ENCODE results near the gene SOBP. TPM values are rescaled to one million over a fixed set of nuclear protein-coding genes. Genes with fewer than 3 reads are reported as not detected.

SOBP gene
- total RNA-seq (2014; rRNA removed; shearing (Covaris generic)) = 0.31 and 1.4 TPM in 2 replicates

GRCh38 chr6:107489636-107490565 is at the start of gene SOBP:
Gene SOBP, plus strand, starts transcription at chr6:107490117. Its CDS starts 500 bp downstream, at chr6:107490617.
- DNase-seq (ENCODE audit: low read depth in 1 of 2, low spot score in 2 of 2) = peak; percentile 49 to 53
- Histone ChIP-seq H3K27ac (no peak within 1 kb of the TSS), H3K9me3 (replicated peaks) (no peaks in the 10 kb centered on the region), H3K4me3 (peak within 1 kb of the TSS; percentile 49), H3K36me3 (no peaks in the 10 kb centered on the region), H3K27me3 (replicated peaks) (peaks cover 67% of the 10 kb centered on the region), H3K4me1 (replicated peaks) (peaks cover 28% of the 10 kb centered on the region)

- Histone ChIP-seq H3K4me1 (replicated peaks) (peaks cover 6% of the 10 kb centered on the region), H3K4me3 (no peak overlapping the region), H3K27ac (no peak overlapping the region), H3K36me3 (no peaks in the 10 kb centered on the region), H3K27me3 (replicated peaks) (no peaks in the 10 kb centered on the region), H3K9me3 (replicated peaks) (no peaks in the 10 kb centered on the region)
- no peak for DNase-seq (ENCODE audit: low read depth in 1 of 2, low spot score in 2 of 2)
Measured at GRCh38 chr6:107440936-107441335, 49.0 kb upstream of the SOBP start.

GRCh38 chr6:107441682-107442081 is 48.2 kb upstream of the SOBP start:
- no peaks in the 10 kb centered on the region for H3K27me3 ChIP-seq (replicated peaks)
- H3K4me3 ChIP-seq = no peak overlapping the region
- no peak overlapping the region for H3K27ac ChIP-seq
- H3K9me3 ChIP-seq (replicated peaks) = no peaks in the 10 kb centered on the region
- H3K36me3 ChIP-seq = no peaks in the 10 kb centered on the region
- peaks cover 6% of the 10 kb centered on the region for H3K4me1 ChIP-seq (replicated peaks)
- DNase-seq (ENCODE audit: low read depth in 1 of 2, low spot score in 2 of 2) = no peak

- DNase-seq (ENCODE audit: low read depth in 1 of 2, low spot score in 2 of 2) = no peak
- peaks cover 3% of the 10 kb centered on the region; the same call in 1 of the 2 replicates for H3K9me3 ChIP-seq (replicated peaks)
- H3K27me3 ChIP-seq (replicated peaks) = no peaks in the 10 kb centered on the region
- peaks cover 6% of the 10 kb centered on the region for H3K4me1 ChIP-seq (replicated peaks)
- no peak overlapping the region for H3K27ac ChIP-seq
- H3K36me3 ChIP-seq = no peaks in the 10 kb centered on the region
- H3K4me3 ChIP-seq = no peak overlapping the region
Measured at GRCh38 chr6:107442938-107443607, 46.8 kb upstream of the SOBP start.

GRCh38 chr6:107443608-107444267 is 46.2 kb upstream of the SOBP start:
- Histone ChIP-seq H3K4me3 (no peak overlapping the region), H3K9me3 (replicated peaks) (peaks cover 3% of the 10 kb centered on the region; the same call in 1 of the 2 replicates), H3K27me3 (replicated peaks) (no peaks in the 10 kb centered on the region), H3K4me1 (replicated peaks) (peaks cover 6% of the 10 kb centered on the region), H3K27ac (no peak overlapping the region), H3K36me3 (no peaks in the 10 kb centered on the region)
- DNase-seq (ENCODE audit: low read depth in 1 of 2, low spot score in 2 of 2) = peak in 1 of 2 experiments; percentile 5

- DNase-seq (ENCODE audit: low read depth in 1 of 2, low spot score in 2 of 2) = no peak
- H3K36me3 ChIP-seq = no peaks in the 10 kb centered on the region
- no peaks in the 10 kb centered on the region for H3K27me3 ChIP-seq (replicated peaks)
- peaks cover 3% of the 10 kb centered on the region; the same call in 1 of the 2 replicates for H3K9me3 ChIP-seq (replicated peaks)
- H3K27ac ChIP-seq = no peak overlapping the region
- H3K4me1 ChIP-seq (replicated peaks) = peaks cover 6% of the 10 kb centered on the region
- H3K4me3 ChIP-seq = no peak overlapping the region
Measured at GRCh38 chr6:107444277-107444676, 45.6 kb upstream of the SOBP start.

GRCh38 chr6:107447663-107448216 is 42.2 kb upstream of the SOBP start:
- H3K27ac ChIP-seq = no peak overlapping the region
- no peaks in the 10 kb centered on the region for H3K36me3 ChIP-seq
- no peak for DNase-seq (ENCODE audit: low read depth in 1 of 2, low spot score in 2 of 2)
- no peak overlapping the region for H3K4me3 ChIP-seq
- peaks cover 3% of the 10 kb centered on the region; the same call in 1 of the 2 replicates for H3K9me3 ChIP-seq (replicated peaks)
- H3K4me1 ChIP-seq (replicated peaks) = peaks cover 6% of the 10 kb centered on the region
- no peaks in the 10 kb centered on the region for H3K27me3 ChIP-seq (replicated peaks)

- no peaks in the 10 kb centered on the region for H3K36me3 ChIP-seq
- H3K9me3 ChIP-seq (replicated peaks) = peaks cover 3% of the 10 kb centered on the region; the same call in 1 of the 2 replicates
- H3K27ac ChIP-seq = no peak overlapping the region
- DNase-seq (ENCODE audit: low read depth in 1 of 2, low spot score in 2 of 2) = no peak
- H3K4me1 ChIP-seq (replicated peaks) = peaks cover 1% of the 10 kb centered on the region
- no peaks in the 10 kb centered on the region for H3K27me3 ChIP-seq (replicated peaks)
- H3K4me3 ChIP-seq = no peak overlapping the region
Measured at GRCh38 chr6:107448776-107449175, 41.1 kb upstream of the SOBP start.

GRCh38 chr6:107458672-107459282 is 31.1 kb upstream of the SOBP start:
- no peaks in the 10 kb centered on the region; the same call in 1 of the 2 replicates for H3K9me3 ChIP-seq (replicated peaks)
- H3K4me1 ChIP-seq (replicated peaks) = peaks cover 7% of the 10 kb centered on the region
- peak overlapping the region; percentile 68 for H3K4me3 ChIP-seq
- no peaks in the 10 kb centered on the region for H3K27me3 ChIP-seq (replicated peaks)
- peak overlapping the region; percentile 25; the same call in 1 of the 2 replicates for H3K27ac ChIP-seq
- 0 out of 2 replicates have a peak, but pooled peaks cover 3% of the 10 kb centered on the region for H3K36me3 ChIP-seq
- DNase-seq (ENCODE audit: low read depth in 1 of 2, low spot score in 2 of 2) = no peak

- DNase-seq (ENCODE audit: low read depth in 1 of 2, low spot score in 2 of 2) = peak; percentile 91 to 98
- Histone ChIP-seq H3K36me3 (0 out of 2 replicates have a peak, but pooled peaks cover 3% of the 10 kb centered on the region), H3K27me3 (replicated peaks) (no peaks in the 10 kb centered on the region), H3K4me3 (peak within 1 kb of the TSS; percentile 68), H3K4me1 (replicated peaks) (peaks cover 7% of the 10 kb centered on the region), H3K9me3 (replicated peaks) (no peaks in the 10 kb centered on the region; the same call in 1 of the 2 replicates), H3K27ac (peak within 1 kb of the TSS; percentile 25; the same call in 1 of the 2 replicates)
Measured at GRCh38 chr6:107459283-107460082, 30.4 kb upstream of the SOBP start, which contains the start of gene PDSS2. Gene PDSS2, minus strand, starts transcription at chr6:107459564. Its CDS starts 279 bp downstream, at chr6:107459285.

- Histone ChIP-seq H3K36me3 (0 out of 2 replicates have a peak, but pooled peaks cover 3% of the 10 kb centered on the region), H3K27ac (no peak overlapping the region), H3K4me3 (peak overlapping the region; percentile 68), H3K9me3 (replicated peaks) (no peaks in the 10 kb centered on the region; the same call in 1 of the 2 replicates), H3K4me1 (replicated peaks) (peaks cover 7% of the 10 kb centered on the region), H3K27me3 (replicated peaks) (no peaks in the 10 kb centered on the region)
- DNase-seq (ENCODE audit: low read depth in 1 of 2, low spot score in 2 of 2) = no peak
Measured at GRCh38 chr6:107460083-107460631, 29.8 kb upstream of the SOBP start.

- no peaks in the 10 kb centered on the region for H3K9me3 ChIP-seq (replicated peaks)
- H3K4me1 ChIP-seq (replicated peaks) = no peaks in the 10 kb centered on the region
Measured at GRCh38 chr6:107466062-107466461, 23.9 kb upstream of the SOBP start.

More at GRCh38 chr6:107466062-107466461, 23.9 kb upstream of the SOBP start:
- DNase-seq (ENCODE audit: low read depth in 1 of 2, low spot score in 2 of 2) = no peak
- Histone ChIP-seq H3K4me3 (no peak overlapping the region), H3K27me3 (replicated peaks) (no peaks in the 10 kb centered on the region; the same call in 1 of the 2 replicates), H3K36me3 (no peaks in the 10 kb centered on the region), H3K27ac (no peak overlapping the region)

Measured in SJSA1 (cell line).